Activated T-cell treated with anti-CD3 and anti-CD28 coated beads, Interleukin-2, amount 50 U/mL, for 1 hour (primary cell): ENCODE results near the gene PTPRB.

Experiments used
- DNase-seq: peaks from one replicate; pipeline ENCODE4 v3.0.0-alpha.2; 2020

PTPRB gene

GRCh38 chr12:70637303-70638085, at the start of gene PTPRB:
Gene PTPRB, minus strand, starts transcription at chr12:70637429. Its CDS starts 34 bp downstream, at chr12:70637395.
- no peak for DNase-seq

- DNase-seq = no peak
These were observed 49.7 kb upstream of the PTPRB start for GRCh38 chr12:70686907-70687306.

GRCh38 chr12:70686299-70686698, 49.1 kb upstream of the PTPRB start:
- DNase-seq = no peak

GRCh38 chr12:70683976-70684375, 46.7 kb upstream of the PTPRB start:
- no peak for DNase-seq

- DNase-seq = no peak
These were observed 34.5 kb upstream of the PTPRB start for GRCh38 chr12:70671698-70672097.

- DNase-seq = no peak
These were observed 33.7 kb upstream of the PTPRB start for GRCh38 chr12:70670948-70671347.

GRCh38 chr12:70667253-70667652, 30.0 kb upstream of the PTPRB start:
- DNase-seq = no peak

- DNase-seq = no peak
These were observed 29.1 kb upstream of the PTPRB start for GRCh38 chr12:70666364-70666763.

GRCh38 chr12:70664465-70664881, 27.2 kb upstream of the PTPRB start:
- no peak for DNase-seq

- no peak for DNase-seq
These were observed 26.6 kb upstream of the PTPRB start for GRCh38 chr12:70663838-70664237.

- no peak for DNase-seq
These were observed 24.4 kb upstream of the PTPRB start for GRCh38 chr12:70661466-70662161.

- no peak for DNase-seq
These were observed 23.5 kb upstream of the PTPRB start for GRCh38 chr12:70660620-70661219.

GRCh38 chr12:70660002-70660604, 22.9 kb upstream of the PTPRB start:
- DNase-seq = no peak

- no peak for DNase-seq
These were observed 21.9 kb upstream of the PTPRB start for GRCh38 chr12:70659077-70659606.

GRCh38 chr12:70657616-70658286, 20.5 kb upstream of the PTPRB start:
- DNase-seq = no peak

- DNase-seq = no peak
These were observed 15.2 kb upstream of the PTPRB start for GRCh38 chr12:70652451-70652850.

- no peak for DNase-seq
These were observed 11.6 kb upstream of the PTPRB start for GRCh38 chr12:70648831-70649230.

- no peak for DNase-seq
These were observed 11.0 kb upstream of the PTPRB start for GRCh38 chr12:70648191-70648590.

GRCh38 chr12:70646850-70647249, 9.6 kb upstream of the PTPRB start:
- DNase-seq = no peak

- DNase-seq = no peak
These were observed 8.5 kb upstream of the PTPRB start for GRCh38 chr12:70645494-70646317.

GRCh38 chr12:70644861-70645260, 7.6 kb upstream of the PTPRB start:
- no peak for DNase-seq

- DNase-seq = no peak
These were observed 6.7 kb upstream of the PTPRB start for GRCh38 chr12:70643939-70644338.
